Activated CD8-positive, alpha-beta memory T cell treated with anti-CD3 and anti-CD28 coated beads, Interleukin-2, amount 50 U/mL, for 4 hours (primary cell): ENCODE results near the gene SFXN2.

Experiments
- DNase-seq: peaks from one replicate; pipeline ENCODE4 v3.0.0-alpha.2; 2020

Gene SFXN2

GRCh38 chr10:102779680-102780526 is 65.5 kb downstream of the SFXN2 start:
- no peak for DNase-seq

- DNase-seq = no peak
Measured at GRCh38 chr10:102780527-102780808, 66.0 kb downstream of the SFXN2 start.

GRCh38 chr10:102781090-102781920 is 66.9 kb downstream of the SFXN2 start:
- no peak for DNase-seq

- no peak for DNase-seq
Measured at GRCh38 chr10:102781921-102782557, 67.6 kb downstream of the SFXN2 start.

- no peak for DNase-seq
Measured at GRCh38 chr10:102782673-102783551, 68.5 kb downstream of the SFXN2 start.

DNA sequence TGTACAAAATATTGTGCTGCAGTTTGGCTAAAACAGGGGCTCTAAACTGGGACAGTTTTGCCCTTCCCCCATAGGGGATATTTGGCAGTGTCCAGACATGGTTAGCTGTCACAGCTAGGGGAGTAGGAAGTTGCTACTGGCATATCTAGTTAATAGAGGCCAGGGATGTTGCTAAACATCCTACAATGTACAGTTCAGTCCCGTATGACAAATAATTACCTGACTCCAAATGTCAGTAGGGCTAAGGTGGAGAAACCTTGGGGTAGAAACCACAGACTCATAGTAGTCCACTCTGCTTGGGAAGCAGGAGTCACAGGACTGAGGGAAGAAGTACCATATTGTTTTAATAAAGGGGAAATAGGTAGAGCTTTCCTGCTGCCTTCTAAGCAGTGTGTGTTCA is 69.1 kb downstream of the SFXN2 start:
- no peak for DNase-seq

GRCh38 chr10:102785818-102786217 is 71.4 kb downstream of the SFXN2 start:
- no peak for DNase-seq

GRCh38 chr10:102791754-102792395 is 77.4 kb downstream of the SFXN2 start:
- DNase-seq = no peak
